Stomach (tissue), 9 donors: Measurements from ENCODE around the gene ETNPPL. TPM values are rescaled to one million over a fixed set of nuclear protein-coding genes. Genes with fewer than 3 reads are reported as not detected.

Experiments used
- DNase-seq, 2 donors: peaks; one replicate each; pipeline versions ENCODE4 v3.0.0 to v3.0.0-alpha.2; 2013 to 2019
- H3K27ac ChIP-seq, 5 donors: fragments of 200-600 bp in 4 of 5; sonication (generic) in 4 of 5; one replicate each; pipeline ENCODE4 v1.5.1; 2013 to 2019; ENCODE audit warnings: mild to moderate bottlenecking in 1 of 5, moderate library complexity in 1 of 5
- H3K27me3 ChIP-seq, 3 donors: fragments of 200-600 bp; sonication (generic); one replicate each; pipeline ENCODE4 v1.5.1; 2017 to 2019; ENCODE audit warnings: mixed run types in 1 of 3
- H3K36me3 ChIP-seq, 4 donors: fragments of 200-600 bp; sonication (generic); 1 replicate in 3 of 4; 2 replicates in 1 of 4; pipeline ENCODE4 v1.5.1; 2016 to 2019
- H3K4me1 ChIP-seq, 4 donors: fragments of 200-600 bp; sonication (generic); one replicate each; pipeline ENCODE4 v1.5.1; 2016 to 2019
- H3K4me3 ChIP-seq, 4 donors: fragments of 200-600 bp; sonication (generic) in 3 of 4; one replicate each; pipeline ENCODE4 v1.5.1; 2016 to 2019; ENCODE audit warnings: mild to moderate bottlenecking in 1 of 4
- H3K9me3 ChIP-seq, 4 donors: fragments of 200-600 bp; sonication (generic); one replicate each; pipeline ENCODE4 v1.5.1; 2016 to 2019
- CTCF ChIP-seq, 7 experiments: fragments of 450-650 bp in 4 of 7; fragments of 200-600 bp in 3 of 7; sonication (generic) in 3 of 7; IDR thresholded peaks; one replicate each; pipeline ENCODE4 v1.5.1; 2016 to 2019; ENCODE audit warnings: antibody characterized with exemption in 7 of 7, control low read depth in 2 of 7, mild to moderate bottlenecking in 1 of 7
- EP300 ChIP-seq: sonication (generic); formaldehyde crosslinking; IDR thresholded peaks from one replicate; pipeline ENCODE4 v1.6.1; 2017; ENCODE audit warnings: antibody characterized with exemption
- POLR2A ChIP-seq, 4 donors: fragments of 450-650 bp; IDR thresholded peaks; one replicate each; pipeline ENCODE4 v1.6.1; 2016; ENCODE audit warnings: antibody characterized with exemption in 4 of 4, control low read depth in 2 of 4, mild to moderate bottlenecking in 1 of 4, moderate library complexity in 1 of 4
- POLR2AphosphoS5 ChIP-seq, 3 donors: sonication (generic); formaldehyde crosslinking; IDR thresholded peaks; one replicate each; pipeline ENCODE4 v1.6.1; 2016; ENCODE audit warnings: antibody characterized with exemption in 3 of 3
- WGBS, 5 donors: extraction: QIAGEN DNeasy Blood & Tissue Kit in 3 of 5; methylation state at CpG; one replicate each; pipeline versions ENCODE4 v1.1.5 to v1.1.7; 2013 to 2018; 5-methylcytosine and 5-hydroxymethylcytosine counted together
- intact Hi-C: fragments of 100-400 bp; cut with DNase I; formaldehyde crosslinking; loops from one replicate; pipeline ENCODE4 v1.15.1; 2023; ENCODE audit warnings: low total_unique reads
- polyA plus RNA-seq, 3 donors: library from polyadenylated mRNA; stranded (reverse); fragments of 200-250 nt; gene quantifications; one replicate each; pipeline ENCODE4 v1.2.3, GENCODE V29; 2013
- total RNA-seq, 5 donors: library from RNA; depleted of rRNA; stranded (reverse); fragments of >200 nt; gene quantifications; one replicate each; pipeline versions ENCODE4 v1.1.0 to v1.2.3, GENCODE V29; 2014 to 2016
- donor health status: healthy with polysubstance abuse.
- donor health status: Bipolar disorder and iron deficiency.
- donor health status: healthy.

Gene ETNPPL
- total and polyA plus RNA-seq, 8 donors, result 1.9 to 15.6 (median 5.0) TPM; not detected in 2

GRCh38 chr4:108799306-108799705 is 36.5 kb upstream of the ETNPPL start:
- Histone ChIP-seq H3K4me1 (peaks cover 0 to under 1% (median 0%) of the 10 kb centered on the region in 4 donors), H3K36me3 (no peaks in the 10 kb centered on the region), H3K9me3 (no peaks in the 10 kb centered on the region), H3K4me3 (no peak overlapping the region), H3K27ac (no peak overlapping the region), H3K27me3 (no peaks in the 10 kb centered on the region)
- intact Hi-C loops, result no loop called here
- no peak for DNase-seq
- WGBS, 5 donors, result 57 to 97% (median 73%) methylated on average over 5 of the region's 5 CpGs
- no peak for TF ChIP-seq EP300
- no peak for TF ChIP-seq CTCF (IDR thresholded peaks at IDR 0.05)
- no peak for TF ChIP-seq POLR2A (IDR thresholded peaks at IDR 0.05)
- no peak for TF ChIP-seq POLR2AphosphoS5 (IDR thresholded peaks at IDR 0.05)

- no peak for TF ChIP-seq POLR2AphosphoS5 (IDR thresholded peaks at IDR 0.05)
- no peak for TF ChIP-seq POLR2A (IDR thresholded peaks at IDR 0.05)
- no peak for TF ChIP-seq CTCF (IDR thresholded peaks at IDR 0.05)
- no peak for TF ChIP-seq EP300
- Histone ChIP-seq H3K4me3 (no peak overlapping the region), H3K36me3 (no peaks in the 10 kb centered on the region), H3K27me3 (no peaks in the 10 kb centered on the region), H3K27ac (no peak overlapping the region), H3K9me3 (no peaks in the 10 kb centered on the region), H3K4me1 (peaks cover 0 to 5% (median 0%) of the 10 kb centered on the region in 4 donors)
- peak in 1 of 2 donors; percentile 7 for DNase-seq
- intact Hi-C loops, result no loop called here
- WGBS, 5 donors, result 22 to 52% (median 37%) methylated on average over 3 of the region's 3 CpGs
Observed at GRCh38 chr4:108796173-108796572, 33.3 kb upstream of the ETNPPL start.

GRCh38 chr4:108795733-108796132 is 32.9 kb upstream of the ETNPPL start:
- Histone ChIP-seq H3K9me3 (no peaks in the 10 kb centered on the region), H3K27ac (no peak overlapping the region), H3K4me1 (peaks cover 0 to 5% (median 0%) of the 10 kb centered on the region in 4 donors), H3K36me3 (no peaks in the 10 kb centered on the region), H3K4me3 (no peak overlapping the region), H3K27me3 (no peaks in the 10 kb centered on the region)
- TF ChIP-seq POLR2A (IDR thresholded peaks at IDR 0.05), result no peak
- no peak for TF ChIP-seq EP300
- no peak for TF ChIP-seq CTCF (IDR thresholded peaks at IDR 0.05)
- TF ChIP-seq POLR2AphosphoS5 (IDR thresholded peaks at IDR 0.05), result no peak
- no peak for DNase-seq
- intact Hi-C loops, result no loop called here

- Histone ChIP-seq H3K27ac (no peak overlapping the region), H3K4me1 (peaks cover 0 to 5% (median 0%) of the 10 kb centered on the region in 4 donors), H3K9me3 (no peaks in the 10 kb centered on the region), H3K4me3 (no peak overlapping the region), H3K36me3 (no peaks in the 10 kb centered on the region), H3K27me3 (no peaks in the 10 kb centered on the region)
- no peak for TF ChIP-seq EP300
- TF ChIP-seq POLR2AphosphoS5 (IDR thresholded peaks at IDR 0.05), result no peak
- TF ChIP-seq POLR2A (IDR thresholded peaks at IDR 0.05), result no peak
- no peak for TF ChIP-seq CTCF (IDR thresholded peaks at IDR 0.05)
- 64 to 79% (median 70%) methylated on average over 1 of the region's 1 CpG for WGBS, 5 donors
- intact Hi-C loops, result no loop called here
- no peak for DNase-seq
Observed at GRCh38 chr4:108794136-108794535, 31.3 kb upstream of the ETNPPL start.
